CD4-positive, alpha-beta T cell treated with Interleukin-10 for 1 hour (primary cell): Measurements from ENCODE around the gene SRA1.

ENCODE experiments used
- DNase-seq: peaks from one replicate; pipeline ENCODE4 v3.0.0-alpha.2; 2020

The SRA1 gene

DNA sequence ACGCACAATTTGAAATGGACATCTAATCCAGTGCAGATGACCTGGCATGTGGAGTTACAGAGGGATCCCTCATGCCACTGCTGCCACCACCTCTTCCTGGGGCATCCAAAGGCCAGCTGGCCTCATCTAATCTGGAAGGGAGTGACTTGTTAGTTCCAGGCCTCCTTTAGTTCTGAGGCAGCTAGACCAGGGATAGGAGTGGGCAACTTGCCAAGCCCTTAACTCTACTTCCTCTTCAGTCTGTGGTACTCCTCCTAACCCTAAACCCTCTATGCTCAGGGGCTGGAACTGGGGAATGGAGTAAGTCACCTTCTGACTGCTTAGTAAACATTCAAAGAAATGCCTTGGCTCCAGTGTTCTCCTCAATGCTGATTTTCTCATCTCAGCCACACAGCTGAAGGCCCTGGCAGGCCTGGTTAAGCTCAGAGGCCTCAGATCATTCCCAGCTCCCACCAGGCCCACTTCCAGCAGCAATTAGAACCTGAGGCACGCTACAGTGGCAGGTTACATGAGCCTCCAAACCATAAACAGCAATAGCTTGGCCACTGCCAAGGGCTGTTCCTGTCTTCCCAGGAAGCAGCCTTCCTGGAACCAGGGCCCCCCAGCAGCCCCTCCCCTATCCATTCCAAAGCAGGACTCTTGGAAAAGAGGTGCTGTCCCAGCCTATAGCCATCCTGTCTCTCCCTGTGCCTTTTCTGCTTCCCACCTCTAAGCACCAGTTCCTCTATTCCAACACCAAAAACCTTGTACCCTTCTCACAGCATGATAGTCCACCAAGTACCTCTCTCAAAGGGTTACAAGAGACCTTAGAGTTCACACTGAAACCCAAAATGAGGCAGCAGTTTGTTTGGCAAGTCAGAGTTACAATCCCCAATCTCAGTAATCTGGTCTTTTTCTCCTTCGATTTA, 7.8 kb downstream of the SRA1 start:
- peak; percentile 34 for DNase-seq

- no peak for DNase-seq
Measured at GRCh38 chr5:140548791-140549190, 8.5 kb downstream of the SRA1 start.

DNA sequence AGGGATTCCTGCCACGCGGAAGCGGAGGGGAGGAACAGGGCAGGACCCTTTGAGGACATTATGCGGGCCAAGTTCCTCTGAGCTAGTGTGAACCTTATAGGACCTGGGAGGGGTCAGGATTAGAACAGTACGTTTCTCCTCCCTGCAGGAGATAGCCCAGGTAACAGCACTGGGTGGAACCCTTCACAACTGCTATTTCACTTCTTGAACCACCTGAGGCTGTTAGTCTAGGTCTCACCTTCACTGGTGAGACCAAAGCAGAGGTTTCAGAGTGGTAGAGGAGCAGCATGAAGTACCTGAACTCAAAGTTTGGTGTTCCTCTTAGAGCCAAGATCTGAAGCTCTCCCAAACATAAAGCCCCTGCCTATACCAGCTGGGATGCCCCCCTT, 9.0 kb downstream of the SRA1 start:
- no peak for DNase-seq

DNA sequence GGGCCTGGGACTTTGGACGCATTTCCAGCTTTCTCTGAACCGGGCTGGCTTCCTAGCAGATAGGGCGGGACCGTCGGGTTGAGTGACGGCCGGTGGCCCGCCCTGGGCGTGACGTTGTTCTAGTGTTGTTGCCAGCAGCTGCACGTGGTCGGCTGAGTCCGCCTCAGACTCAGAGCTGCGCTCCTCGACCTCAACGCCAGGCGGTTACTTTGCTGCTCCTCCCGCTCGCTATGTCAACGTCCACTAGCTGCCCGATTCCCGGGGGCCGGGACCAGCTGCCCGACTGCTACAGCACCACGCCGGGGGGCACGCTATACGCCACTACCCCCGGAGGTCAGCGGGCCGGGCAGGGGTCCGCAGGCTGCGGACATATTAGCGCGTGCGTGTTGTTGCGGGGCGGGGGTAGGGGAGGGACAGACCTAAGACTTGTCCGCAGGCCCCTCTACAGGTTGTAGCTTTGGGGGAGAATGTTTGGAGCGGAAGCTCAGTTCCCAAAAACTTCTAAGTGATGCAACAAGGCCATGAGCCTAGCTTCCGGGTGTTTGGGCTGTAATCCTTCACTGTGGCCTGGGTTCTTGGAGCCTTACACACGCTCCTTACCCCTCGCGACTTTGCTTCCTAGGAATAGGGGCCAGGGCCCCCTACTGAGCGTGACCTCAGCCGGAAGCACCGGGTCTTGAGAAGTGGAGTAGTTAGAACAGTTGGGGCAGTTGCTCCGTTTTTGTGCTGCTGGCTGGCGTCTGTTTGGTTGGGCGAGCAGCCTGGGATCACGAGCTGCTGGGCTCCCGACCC, 9.6 kb downstream of the SRA1 start, which contains the start of gene EIF4EBP3:
TSS of gene EIF4EBP3 (plus strand) at position 155 of the 792 bp plus-strand sequence. CDS start at position 231, 76 bp downstream.
- DNase-seq = peak; percentile 88

DNA sequence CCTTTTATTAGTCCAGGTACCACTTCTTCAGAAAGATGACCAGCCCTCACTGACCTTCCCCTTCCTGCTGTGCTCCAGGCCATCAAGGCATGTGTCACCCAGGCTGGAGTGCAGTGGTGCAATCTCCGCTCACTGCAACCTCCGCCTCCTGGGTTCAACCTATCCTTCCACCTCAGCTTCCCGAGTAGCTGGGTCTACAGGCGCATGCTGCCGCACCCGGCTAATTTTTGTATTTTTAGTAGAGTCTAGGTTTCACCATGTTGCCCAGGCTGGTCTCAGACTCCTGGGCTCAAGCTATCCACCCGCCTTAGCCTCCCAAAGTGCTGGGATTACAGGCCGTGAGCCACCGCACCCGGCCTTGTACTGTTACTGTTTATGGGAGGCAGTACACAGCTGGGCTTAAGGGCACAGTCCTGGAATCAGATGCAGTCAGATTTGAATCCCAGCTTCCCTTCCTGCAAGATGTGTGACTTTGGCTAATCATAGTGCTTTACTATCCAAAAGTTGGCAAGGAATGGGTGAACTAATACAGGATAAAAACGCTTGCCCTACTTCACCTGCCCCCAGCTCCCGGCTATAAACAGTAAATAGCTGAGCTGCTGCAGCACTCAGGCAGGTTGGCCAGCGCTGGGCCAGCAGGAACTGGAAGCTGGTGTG, 10.3 kb downstream of the SRA1 start:
- no peak for DNase-seq

DNA sequence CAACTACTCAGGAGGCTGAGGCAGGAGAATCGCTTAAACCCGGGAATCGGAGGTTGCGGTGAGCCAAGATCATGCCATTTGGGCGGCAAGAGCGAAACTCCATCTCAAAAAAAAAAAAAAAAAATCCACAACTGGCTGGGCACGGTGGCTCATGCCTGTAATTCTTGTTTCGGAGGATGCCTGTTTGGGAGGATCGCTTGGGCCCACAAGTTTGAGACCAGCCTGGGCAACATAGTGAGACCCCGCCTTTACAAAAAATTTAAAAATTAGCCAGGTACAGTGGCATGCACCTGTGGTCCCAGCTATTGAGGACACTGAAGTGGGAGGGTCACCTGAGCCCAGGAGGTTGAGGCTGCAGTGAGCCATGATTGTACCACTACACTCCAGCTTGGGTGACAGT, 11.7 kb downstream of the SRA1 start:
- DNase-seq = no peak

- no peak for DNase-seq
Measured at GRCh38 chr5:140544986-140545385, 12.3 kb downstream of the SRA1 start.

DNA sequence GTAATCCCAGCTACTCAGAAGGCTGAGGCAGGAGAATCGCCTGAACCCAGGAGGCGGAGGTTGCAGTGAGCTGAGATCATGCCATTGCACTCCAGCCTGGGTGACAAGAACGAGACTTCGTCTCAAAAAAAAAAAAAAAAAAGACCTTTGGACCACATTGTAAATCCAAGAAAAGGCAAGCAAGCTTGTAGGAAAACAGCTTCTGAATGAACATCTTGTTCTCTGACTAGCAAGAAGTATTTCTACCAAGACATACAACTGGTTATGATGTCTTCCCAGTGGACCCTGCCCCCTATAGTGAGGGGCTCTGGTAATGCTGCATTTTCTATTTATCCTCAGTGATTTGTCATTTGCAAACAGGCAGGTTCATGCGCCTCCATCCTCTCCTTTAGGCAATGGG, 14.3 kb downstream of the SRA1 start:
- no peak for DNase-seq

DNA sequence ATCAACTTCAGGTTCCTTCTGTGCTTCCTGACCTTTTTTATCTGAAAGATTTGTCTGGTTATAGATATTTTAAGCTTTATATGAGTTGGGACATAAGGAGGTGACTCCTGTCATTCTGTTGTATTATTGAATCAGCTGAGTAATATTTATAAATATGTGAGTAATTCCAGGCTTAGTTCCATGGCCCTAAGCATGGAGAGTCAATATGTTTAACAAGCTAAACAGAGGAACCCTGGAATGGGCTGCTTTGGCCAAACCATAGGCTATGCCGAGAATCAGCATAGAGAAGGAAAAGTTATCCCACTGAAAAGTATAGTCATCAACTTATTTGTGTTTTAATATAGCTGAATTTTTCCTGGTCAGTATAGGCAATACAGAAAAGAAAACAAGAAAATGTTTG, 17.0 kb downstream of the SRA1 start:
- no peak for DNase-seq

- no peak for DNase-seq
Measured at GRCh38 chr5:140524003-140524402, 33.3 kb downstream of the SRA1 start.

GRCh38 chr5:140513124-140513523, 44.1 kb downstream of the SRA1 start:
- no peak for DNase-seq

DNA sequence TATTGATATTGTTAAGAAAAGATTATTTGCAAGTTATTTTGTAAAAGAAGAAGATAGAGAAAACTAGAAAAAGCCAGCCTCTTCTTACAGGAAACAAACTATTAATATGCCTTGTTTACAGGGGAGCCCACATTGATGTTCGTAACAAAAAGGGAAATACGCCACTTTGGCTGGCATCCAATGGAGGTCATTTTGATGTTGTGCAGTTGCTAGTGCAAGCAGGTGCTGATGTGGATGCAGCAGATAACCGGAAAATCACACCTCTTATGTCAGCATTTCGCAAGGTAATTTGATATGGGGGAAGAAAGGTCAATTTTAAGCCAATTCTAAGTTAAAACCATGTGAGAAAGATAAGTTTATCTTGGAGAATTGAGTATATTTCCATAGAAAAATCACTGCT, 47.4 kb downstream of the SRA1 start:
- DNase-seq = no peak

DNA sequence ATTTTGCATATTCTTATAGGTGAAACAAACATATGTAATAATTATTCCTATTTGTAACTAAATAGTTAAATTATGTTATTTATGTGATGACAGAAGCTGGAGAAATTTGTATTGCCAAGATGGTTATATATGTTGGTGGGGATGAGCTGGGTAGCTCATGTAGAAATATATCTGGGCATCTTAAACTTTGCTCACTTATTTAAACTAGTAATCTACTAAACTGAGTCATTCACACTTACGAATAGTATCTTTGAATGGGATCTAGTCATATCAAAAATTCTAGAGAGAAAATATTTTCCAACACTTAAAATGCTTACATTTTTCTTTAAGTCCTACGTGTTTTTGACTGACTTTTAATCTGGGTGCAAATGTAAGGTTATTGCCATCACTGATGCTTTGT, 54.4 kb downstream of the SRA1 start:
- DNase-seq = no peak
